SK-N-MC (cell line): Measurements from ENCODE around the gene MRPS9.

Experiments used
- EZH2 ChIP-seq: fragments of 200-600 bp; sonication (generic); IDR thresholded peaks from one replicate; pipeline ENCODE4 v1.6.1; 2017; ENCODE audit warnings: antibody characterized with exemption
- FOXP2 ChIP-seq: optimal IDR thresholded peaks from 2 replicates; pipeline ENCODE3; 2011; ENCODE audit warnings: mild to moderate bottlenecking, moderate library complexity; ENCODE audit not compliant: insufficient read depth; ENCODE audit errors: extremely low read length, control extremely low read depth
- POLR2AphosphoS5 ChIP-seq: IDR thresholded peaks from 2 replicates; pipeline ENCODE4 v1.6.1; 2012; ENCODE audit warnings: mild to moderate bottlenecking, low read depth, low read length, borderline replicate concordance

DNA sequence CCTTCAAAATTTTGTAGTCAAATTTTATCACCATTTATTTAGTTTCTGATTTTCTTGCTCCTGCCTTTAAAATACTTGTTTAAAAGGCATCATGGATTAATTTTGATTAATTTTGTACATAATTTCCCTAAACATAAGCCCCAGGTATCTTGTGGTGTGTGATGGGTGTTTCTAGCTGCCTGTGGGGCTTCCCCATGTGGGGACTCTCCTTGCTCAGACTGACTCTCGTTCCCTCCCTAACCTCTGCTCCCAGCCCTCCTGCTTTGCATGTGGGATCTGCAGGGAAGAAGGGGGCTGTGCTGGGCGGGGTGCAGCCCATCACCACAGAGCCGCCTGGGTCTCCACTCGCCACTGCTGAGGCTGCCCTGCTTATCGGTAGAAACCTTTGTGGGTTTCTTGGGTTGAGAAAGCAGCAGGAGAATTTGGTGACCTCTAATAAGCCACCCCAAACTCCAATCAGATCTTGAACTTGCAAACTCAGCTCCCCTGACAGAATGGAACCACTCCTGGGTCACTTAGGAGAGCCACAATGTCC is 72.5 kb downstream of the MRPS9 start:
- TF ChIP-seq POLR2AphosphoS5: no peak
- no peak for TF ChIP-seq EZH2
- TF ChIP-seq FOXP2: no peak
